A673 (cell line): ENCODE measurements around the gene NT5E. TPM values are rescaled to one million over a fixed set of nuclear protein-coding genes. Genes with fewer than 3 reads are reported as not detected.

Source experiments
- BruUV-seq: library from RNA; stranded (reverse); fragments of 400-500 nt; replicated peaks from 2 replicates; lab custom pipeline; 2021; lab: Mats Ljungman, UMichigan
- CTCF ChIA-PET: fragments of 300-600 bp; sonication (Branson Sonifier 250); formaldehyde crosslinking; loops from one replicate; lab custom pipeline; 2022; ENCODE audit warnings: antibody characterized with exemption; lab: Charles Lee
- POLR2A ChIA-PET: fragments of 300-600 bp; sonication (Branson Sonifier 250); formaldehyde crosslinking; loops from one replicate; lab custom pipeline; 2022; ENCODE audit warnings: antibody characterized with exemption; ENCODE audit not compliant: low non-redundant PET; lab: Charles Lee
- DNase-seq: peaks from one replicate; pipeline ENCODE4 v3.0.0-alpha.2; 2015; ENCODE audit warnings: low spot score
- H3K27ac ChIP-seq: fragments of 200-600 bp; sonication (generic); 2 replicates; pipeline ENCODE4 v1.5.1; 2016; ENCODE audit warnings: mixed run types, low read depth, mild to moderate bottlenecking, mixed read lengths, antibody characterized with exemption, low read length; ENCODE audit not compliant: poor library complexity, severe bottlenecking
- H3K27me3 ChIP-seq: fragments of 200-600 bp; sonication (generic); replicated peaks from 2 replicates; pipeline ENCODE4 v1.6.1; 2017; ENCODE audit warnings: mixed run types, low read depth, mild to moderate bottlenecking, mixed read lengths, antibody characterized with exemption, low read length; ENCODE audit not compliant: insufficient read depth, poor library complexity
- H3K36me3 ChIP-seq: fragments of 200-600 bp; sonication (generic); 2 replicates; pipeline ENCODE4 v1.6.1; 2016; ENCODE audit warnings: mixed run types, mild to moderate bottlenecking, mixed read lengths, antibody characterized with exemption, low read length; ENCODE audit not compliant: insufficient read depth, poor library complexity, severe bottlenecking
- H3K4me1 ChIP-seq: fragments of 200-600 bp; sonication (generic); 2 replicates; pipeline ENCODE4 v1.6.1; 2017; ENCODE audit warnings: mixed run types, mild to moderate bottlenecking, mixed read lengths, antibody characterized with exemption, low read length; ENCODE audit not compliant: insufficient read depth, poor library complexity, severe bottlenecking
- H3K4me3 ChIP-seq: fragments of 200-600 bp; sonication (generic); 2 replicates; pipeline ENCODE4 v1.5.1; 2016; ENCODE audit warnings: low read depth, mixed run types, mild to moderate bottlenecking, mixed read lengths, low read length; ENCODE audit not compliant: poor library complexity, severe bottlenecking
- H3K9me3 ChIP-seq: fragments of 200-600 bp; sonication (generic); 2 replicates; pipeline ENCODE4 v1.6.1; 2016; ENCODE audit warnings: mixed run types, low read depth, mild to moderate bottlenecking, mixed read lengths, antibody characterized with exemption, low read length; ENCODE audit not compliant: poor library complexity, severe bottlenecking
- CTCF ChIP-seq: fragments of 300-800, 200-600 bp; sonication (generic); conservative IDR thresholded peaks from 2 replicates; pipeline ENCODE4 v1.5.1; 2017; ENCODE audit warnings: low read depth, mild to moderate bottlenecking, antibody characterized with exemption, low read length, moderate library complexity, mixed read lengths
- EZH2 ChIP-seq: fragments of 200-600 bp; sonication (generic); IDR thresholded peaks from 2 replicates; pipeline ENCODE4 v1.6.1; 2017; ENCODE audit warnings: borderline replicate concordance, low read depth, mild to moderate bottlenecking, mixed read lengths, antibody characterized with exemption, low read length; ENCODE audit not compliant: poor library complexity, severe bottlenecking
- intact Hi-C: fragments of 100-400 bp; cut with micrococcal nuclease; formaldehyde crosslinking; loops from one replicate; pipeline ENCODE4 v1.10.0; 2022; ENCODE audit not compliant: unreplicated experiment
- total RNA-seq: library from RNA; stranded (reverse); gene quantifications from 2 replicates; pipeline ENCODE4 v1.2.3, GENCODE V29; 2021

The NT5E gene
- total RNA-seq, 1 experiment from 2014 or later, result 32.7 TPM

GRCh38 chr6:85459224-85459901 is 9.5 kb downstream of the NT5E start:
- ChIA-PET POLR2A (interaction anchor here (0.6 kb wide), 1 partner anchor 54 kb away, joined by 5 read pairs; no protein-coding TSS in a partner anchor), CTCF (interaction anchor here (1.0 kb wide), 1 partner anchor 23 kb away, joined by 3 read pairs; no protein-coding TSS in a partner anchor)
- TF ChIP-seq CTCF (no peak), EZH2 (no peak)
- Histone ChIP-seq H3K9me3 (no peaks in the 10 kb centered on the region), H3K27me3 (no peaks in the 10 kb centered on the region), H3K27ac (peak overlapping the region; percentile 73), H3K36me3 (no peaks in the 10 kb centered on the region), H3K4me1 (peaks cover 59% of the 10 kb centered on the region), H3K4me3 (no peak overlapping the region)
- BruUV-seq, result no TSS peak
- intact Hi-C loops, result loop anchor here (2.0 kb wide), 1 partner anchor 57 kb away; no protein-coding TSS in a partner anchor
- no peak for DNase-seq

GRCh38 chr6:85460154-85460920 is 10.5 kb downstream of the NT5E start:
- intact Hi-C loops, result loop anchor here (10.0 kb wide), 1 partner anchor 214 kb away; no protein-coding TSS in a partner anchor
- Histone ChIP-seq H3K36me3 (no peaks in the 10 kb centered on the region), H3K27ac (peak overlapping the region; percentile 73), H3K9me3 (no peaks in the 10 kb centered on the region), H3K4me3 (no peak overlapping the region), H3K4me1 (peaks cover 69% of the 10 kb centered on the region), H3K27me3 (no peaks in the 10 kb centered on the region)
- POLR2A ChIA-PET, result no interaction called here
- BruUV-seq, result no TSS peak
- CTCF ChIA-PET, result no interaction called here
- peak; percentile 30; the same call in 1 of the 2 replicates for TF ChIP-seq CTCF
- no peak for TF ChIP-seq EZH2
- DNase-seq, result no peak

- H3K4me3 ChIP-seq, result no peak overlapping the region
- H3K27me3 ChIP-seq, result no peaks in the 10 kb centered on the region
- ChIA-PET POLR2A (interaction anchor here (0.8 kb wide), 1 partner anchor 11 kb away, joined by 5 read pairs; the partner anchor contains the start of gene NT5E), CTCF (no interaction called here)
- DNase-seq, result no peak
- no peak overlapping the region for H3K27ac ChIP-seq
- no TSS peak for BruUV-seq
- intact Hi-C loops, result loop anchor here (10.0 kb wide), 1 partner anchor 214 kb away; no protein-coding TSS in a partner anchor
- no peaks in the 10 kb centered on the region for H3K36me3 ChIP-seq
- peaks cover 70% of the 10 kb centered on the region for H3K4me1 ChIP-seq
- TF ChIP-seq EZH2, result no peak
- TF ChIP-seq CTCF, result no peak
- no peaks in the 10 kb centered on the region for H3K9me3 ChIP-seq
Observed at GRCh38 chr6:85460921-85461797, 11.3 kb downstream of the NT5E start.
